Thyroid gland (tissue), 4 donors: Measurements from ENCODE around the gene MYH4. TPM values are rescaled to one million over a fixed set of nuclear protein-coding genes. Genes with fewer than 3 reads are reported as not detected.

Experiments used
- DNase-seq, 2 donors: peaks; one replicate each; pipeline ENCODE4 v3.0.0-alpha.2; 2019
- H3K27ac ChIP-seq, 3 donors: fragments of 200-600 bp; sonication (generic); 1 replicate in 2 of 3; 2 replicates in 1 of 3; pipeline ENCODE4 v1.5.1; 2016 to 2019; ENCODE audit warnings: mild to moderate bottlenecking in 1 of 3, moderate library complexity in 1 of 3
- H3K27me3 ChIP-seq: fragments of 200-600 bp; sonication (generic); one replicate; pipeline ENCODE4 v1.5.1; 2019
- H3K36me3 ChIP-seq, 2 donors: fragments of 200-600 bp; sonication (generic); one replicate each; pipeline ENCODE4 v1.5.1; 2016 to 2019
- H3K4me1 ChIP-seq, 2 donors: fragments of 200-600 bp; sonication (generic); one replicate each; pipeline ENCODE4 v1.5.1; 2017 to 2019
- H3K4me3 ChIP-seq, 3 donors: fragments of 200-600 bp; sonication (generic); replicated peaks in 1 of 3; 1 replicate in 2 of 3; 2 replicates in 1 of 3; pipeline ENCODE4 v1.5.1; 2016; ENCODE audit warnings: mild to moderate bottlenecking in 1 of 3
- H3K9me3 ChIP-seq: fragments of 200-600 bp; sonication (generic); one replicate; pipeline ENCODE4 v1.5.1; 2017
- CTCF ChIP-seq, 6 experiments: fragments of 200-600 bp in 3 of 6; fragments of 450-650 bp in 3 of 6; sonication (generic) in 3 of 6; IDR thresholded peaks; one replicate each; pipeline ENCODE4 v1.5.1; 2016 to 2019; ENCODE audit warnings: antibody characterized with exemption in 6 of 6, mild to moderate bottlenecking in 2 of 6, inconsistent platforms in 1 of 6, moderate library complexity in 1 of 6
- POLR2A ChIP-seq, 2 donors: fragments of 450-650 bp; IDR thresholded peaks; one replicate each; pipeline ENCODE4 v1.6.1; 2017; ENCODE audit warnings: antibody characterized with exemption in 2 of 2, mild to moderate bottlenecking in 2 of 2, moderate library complexity in 1 of 2
- WGBS, 2 donors: methylation state at CpG; one replicate each; pipeline ENCODE4 v1.1.5; 2017; 5-methylcytosine and 5-hydroxymethylcytosine counted together
- intact Hi-C: fragments of 100-400 bp; cut with DNase I; formaldehyde crosslinking; loops from one replicate; pipeline ENCODE4 v1.15.1; 2023
- total RNA-seq, 4 donors: library from RNA; depleted of rRNA; stranded (reverse); fragments of >200 nt; gene quantifications; one replicate each; pipeline ENCODE4 v1.2.3, GENCODE V29; 2016

The MYH4 gene
- total RNA-seq, 4 donors from 2014 or later = not detected

- TF ChIP-seq CTCF (IDR thresholded peaks at IDR 0.05) (no peak), POLR2A (IDR thresholded peaks at IDR 0.05) (no peak)
- Histone ChIP-seq H3K27me3 (no peaks in the 10 kb centered on the region), H3K36me3 (no peaks in the 10 kb centered on the region), H3K27ac (no peak overlapping the region), H3K4me1 (no peaks in the 10 kb centered on the region), H3K4me3 (no peak overlapping the region), H3K9me3 (no peaks in the 10 kb centered on the region)
- no peak for DNase-seq
- WGBS, 2 donors = 71 to 87% methylated on average over 4 of the region's 4 CpGs
- intact Hi-C loops = no loop called here
Measured at GRCh38 chr17:10415161-10415560, 54.2 kb downstream of the MYH4 start.

- H3K9me3 ChIP-seq = no peaks in the 10 kb centered on the region
- H3K4me3 ChIP-seq = no peak overlapping the region
- no peaks in the 10 kb centered on the region for H3K36me3 ChIP-seq
- no peak overlapping the region for H3K27ac ChIP-seq
- TF ChIP-seq POLR2A (IDR thresholded peaks at IDR 0.05) (no peak), CTCF (IDR thresholded peaks at IDR 0.05) (no peak)
- intact Hi-C loops = no loop called here
- no peaks in the 10 kb centered on the region for H3K4me1 ChIP-seq
- DNase-seq = no peak
- H3K27me3 ChIP-seq = no peaks in the 10 kb centered on the region
Measured at GRCh38 chr17:10403589-10403988, 65.8 kb downstream of the MYH4 start.

GRCh38 chr17:10398352-10398751 is 71.0 kb downstream of the MYH4 start:
- DNase-seq = no peak
- Histone ChIP-seq H3K36me3 (no peaks in the 10 kb centered on the region), H3K4me3 (no peak overlapping the region), H3K27ac (no peak overlapping the region), H3K27me3 (no peaks in the 10 kb centered on the region), H3K4me1 (no peaks in the 10 kb centered on the region), H3K9me3 (no peaks in the 10 kb centered on the region)
- intact Hi-C loops = no loop called here
- WGBS, 2 donors = 88 to 89% methylated on average over 9 of the region's 9 CpGs
- TF ChIP-seq CTCF (IDR thresholded peaks at IDR 0.05) (no peak), POLR2A (IDR thresholded peaks at IDR 0.05) (no peak)

GRCh38 chr17:10396524-10397163 is 72.7 kb downstream of the MYH4 start:
- Histone ChIP-seq H3K27me3 (no peaks in the 10 kb centered on the region), H3K4me1 (no peaks in the 10 kb centered on the region), H3K36me3 (no peaks in the 10 kb centered on the region), H3K27ac (no peak overlapping the region), H3K4me3 (no peak overlapping the region), H3K9me3 (no peaks in the 10 kb centered on the region)
- TF ChIP-seq POLR2A (IDR thresholded peaks at IDR 0.05) (no peak), CTCF (IDR thresholded peaks at IDR 0.05) (no peak)
- no peak for DNase-seq
- intact Hi-C loops = no loop called here
- 66 to 75% methylated on average over 14 of the region's 14 CpGs for WGBS, 2 donors

GRCh38 chr17:10394201-10394887 is 75.0 kb downstream of the MYH4 start:
- Histone ChIP-seq H3K27me3 (no peaks in the 10 kb centered on the region), H3K4me3 (no peak overlapping the region), H3K4me1 (no peaks in the 10 kb centered on the region), H3K27ac (no peak overlapping the region), H3K36me3 (no peaks in the 10 kb centered on the region), H3K9me3 (no peaks in the 10 kb centered on the region)
- 86 to 89% methylated on average over 6 of the region's 6 CpGs for WGBS, 2 donors
- intact Hi-C loops = no loop called here
- TF ChIP-seq POLR2A (IDR thresholded peaks at IDR 0.05) = no peak
- no peak for TF ChIP-seq CTCF (IDR thresholded peaks at IDR 0.05)
- DNase-seq = no peak
